Measurements from ENCODE around the gene GPBP1. TPM values are rescaled to one million over a fixed set of nuclear protein-coding genes. Genes with fewer than 3 reads are reported as not detected.
"Not testable (repeated sequence)": the region's sequence is repeated elsewhere in the genome, so short reads cannot be mapped to it uniquely, and the experiment has no call there.

Gene GPBP1
- total RNA-seq, 1 experiment from 2014 or later: 54.4 TPM

GRCh38 chr5:57306359-57306758, 132.5 kb downstream of the GPBP1 start:
- no peak for ATAC-seq
- POLR2A ChIA-PET: no interaction called here

GRCh38 chr5:57307516-57307915, 133.7 kb downstream of the GPBP1 start:
- no peaks in the 10 kb centered on the region for H3K27me3 ChIP-seq (ENCODE audit: control insufficient read depth, insufficient read depth, low read length)
- H3K4me3 ChIP-seq (ENCODE audit: low read depth in 2 of 2, low read length in 2 of 2): no peak overlapping the region
- peaks cover 21% of the 10 kb centered on the region; the same call in 1 of the 2 replicates for H3K9me3 ChIP-seq (ENCODE audit: control insufficient read depth, insufficient read depth, low read depth, low read length)
- ATAC-seq: peak; percentile 45; the same call in 1 of the 2 replicates
- no TSS peak for BruUV-seq (replicated peaks)
- no peak for DNase-seq (ENCODE audit: low read depth, low spot score)
- in situ Hi-C loops (cut with HindIII; ENCODE audit: low pct_unique_long_range_greater_than_20kb, low sequenced_read_pairs): no loop called here
- ChIA-PET CTCF (no interaction called here), POLR2A (no interaction called here)
- no peak for TF ChIP-seq REST (IDR thresholded peaks at IDR 0.05; ENCODE audit: insufficient read depth in 1 of 2, low read depth in 2 of 2, low read length in 1 of 2)
- no peak for TF ChIP-seq TCF7L2 (IDR thresholded peaks at IDR 0.05; ENCODE audit: low read depth, low read length)
- no peak for TF ChIP-seq SIN3A (IDR thresholded peaks at IDR 0.05; ENCODE audit: borderline replicate concordance, insufficient read depth, low read depth, low read length)
- no peak for TF ChIP-seq CTCF (IDR thresholded peaks at IDR 0.05)
- TF ChIP-seq POLR2AphosphoS5 (IDR thresholded peaks at IDR 0.05; ENCODE audit: low read depth, low read length): no peak
- H3K4me1 ChIP-seq (ENCODE audit: control insufficient read depth, insufficient read depth, low read length): no peaks in the 10 kb centered on the region; the same call in 1 of the 2 replicates
- intact Hi-C loops (cut with micrococcal nuclease; ENCODE audit: unreplicated experiment): no loop called here
- no peaks in the 10 kb centered on the region for H3K36me3 ChIP-seq (ENCODE audit: control insufficient read depth, insufficient read depth, low read length)
- no peak overlapping the region for H3K27ac ChIP-seq (ENCODE audit: low read length)

More at GRCh38 chr5:57306359-57306758, 132.5 kb downstream of the GPBP1 start:
- Histone ChIP-seq H3K9me3 (ENCODE audit: control insufficient read depth, insufficient read depth, low read depth, low read length) (peaks cover 21% of the 10 kb centered on the region; the same call in 1 of the 2 replicates), H3K4me1 (ENCODE audit: control insufficient read depth, insufficient read depth, low read length) (no peaks in the 10 kb centered on the region), H3K4me3 (ENCODE audit: low read depth in 2 of 2, low read length in 2 of 2) (no peak overlapping the region), H3K36me3 (ENCODE audit: control insufficient read depth, insufficient read depth, low read length) (no peaks in the 10 kb centered on the region), H3K27me3 (ENCODE audit: control insufficient read depth, insufficient read depth, low read length) (no peaks in the 10 kb centered on the region), H3K27ac (ENCODE audit: low read length) (peak overlapping the region; percentile 23; the same call in 1 of the 2 replicates)
- no TSS peak for BruUV-seq (replicated peaks)
- DNase-seq (ENCODE audit: low read depth, low spot score): no peak
- no peak for TF ChIP-seq TCF7L2 (IDR thresholded peaks at IDR 0.05; ENCODE audit: low read depth, low read length)
- no peak for TF ChIP-seq CTCF (IDR thresholded peaks at IDR 0.05)
- no peak for TF ChIP-seq REST (IDR thresholded peaks at IDR 0.05; ENCODE audit: insufficient read depth in 1 of 2, low read depth in 2 of 2, low read length in 1 of 2)
- no peak for TF ChIP-seq POLR2AphosphoS5 (IDR thresholded peaks at IDR 0.05; ENCODE audit: low read depth, low read length)
- TF ChIP-seq SIN3A (IDR thresholded peaks at IDR 0.05; ENCODE audit: borderline replicate concordance, insufficient read depth, low read depth, low read length): no peak
- in situ Hi-C loops (cut with HindIII; ENCODE audit: low pct_unique_long_range_greater_than_20kb, low sequenced_read_pairs): no loop called here
- intact Hi-C loops (cut with micrococcal nuclease; ENCODE audit: unreplicated experiment): no loop called here
- CTCF ChIA-PET: no interaction called here

- ATAC-seq; H3K27ac ChIP-seq (ENCODE audit: low read length); POLR2A ChIA-PET; DNase-seq (ENCODE audit: low read depth, low spot score); H3K36me3 ChIP-seq (ENCODE audit: control insufficient read depth, insufficient read depth, low read length); intact Hi-C loops (cut with micrococcal nuclease; ENCODE audit: unreplicated experiment); BruUV-seq (replicated peaks); CTCF ChIA-PET; H3K4me3 ChIP-seq (ENCODE audit: low read depth in 2 of 2, low read length in 2 of 2); H3K27me3 ChIP-seq (ENCODE audit: control insufficient read depth, insufficient read depth, low read length); in situ Hi-C loops (cut with HindIII; ENCODE audit: low pct_unique_long_range_greater_than_20kb, low sequenced_read_pairs); H3K4me1 ChIP-seq (ENCODE audit: control insufficient read depth, insufficient read depth, low read length): not testable (repeated sequence)
- peaks cover 21% of the 10 kb centered on the region; the same call in 1 of the 2 replicates for H3K9me3 ChIP-seq (ENCODE audit: control insufficient read depth, insufficient read depth, low read depth, low read length)
These were observed 135.2 kb downstream of the GPBP1 start for GRCh38 chr5:57309022-57309421.
